Uterus (tissue), 4 donors: ENCODE results near the gene BRPF3. TPM values are rescaled to one million over a fixed set of nuclear protein-coding genes. Genes with fewer than 3 reads are reported as not detected.

Experiments used
- DNase-seq, 2 donors: peaks; one replicate each; pipeline ENCODE4 v3.0.0-alpha.2; 2019 to 2020
- H3K27ac ChIP-seq, 2 donors: fragments of 200-600 bp; sonication (generic); 1 replicate in 1 of 2; 2 replicates in 1 of 2; pipeline ENCODE4 v1.5.1; 2016 to 2018
- H3K27me3 ChIP-seq, 2 donors: fragments of 200-600 bp; sonication (generic); one replicate each; pipeline ENCODE4 v1.5.1; 2018 to 2019; ENCODE audit warnings: control low read depth in 1 of 2
- H3K36me3 ChIP-seq, 2 donors: fragments of 200-600 bp; sonication (generic); one replicate each; pipeline ENCODE4 v1.5.1; 2019; ENCODE audit warnings: control low read depth in 1 of 2
- H3K4me1 ChIP-seq, 2 donors: fragments of 200-600 bp; sonication (generic); one replicate each; pipeline ENCODE4 v1.5.1; 2018 to 2019; ENCODE audit warnings: control low read depth in 1 of 2
- H3K4me3 ChIP-seq, 2 donors: fragments of 200-600 bp; sonication (generic); 1 replicate in 1 of 2; 2 replicates in 1 of 2; pipeline ENCODE4 v1.5.1; 2018 to 2019; ENCODE audit warnings: mild to moderate bottlenecking in 1 of 2
- H3K9me3 ChIP-seq, 2 donors: fragments of 200-600 bp; sonication (generic); one replicate each; pipeline ENCODE4 v1.5.1; 2019; ENCODE audit warnings: control low read depth in 1 of 2
- POLR2A ChIP-seq, 2 donors: fragments of 450-650 bp; IDR thresholded peaks; one replicate each; pipeline ENCODE4 v1.6.1; 2016; ENCODE audit warnings: antibody characterized with exemption in 2 of 2, mild to moderate bottlenecking in 1 of 2, moderate library complexity in 1 of 2
- intact Hi-C: fragments of 100-400 bp; cut with DNase I; formaldehyde crosslinking; loops from one replicate; pipeline ENCODE4 v1.15.1; 2023; ENCODE audit warnings: low total_unique reads
- total RNA-seq, 4 donors: library from RNA; depleted of rRNA in 3 of 4; stranded (reverse); fragments of >200 nt in 3 of 4; gene quantifications; one replicate each; pipeline versions ENCODE4 v1.1.0 to v1.2.4, GENCODE V29; 2014 to 2023
- TF ChIP-seq, protein P1 (sequence below), 4 experiments: fragments of 200-600 bp in 2 of 4; fragments of 450-650 bp in 2 of 4; sonication (generic) in 2 of 4; IDR thresholded peaks; one replicate each; pipeline ENCODE4 v1.5.1; 2016 to 2019; ENCODE audit warnings: antibody characterized with exemption in 4 of 4, mild to moderate bottlenecking in 2 of 4, moderate library complexity in 1 of 4
- donor health status: DM: yes; HTN: yes; CAD: no.

Gene BRPF3
- total RNA-seq, 4 donors from 2014 or later = 8.5 to 44.5 (median 27.3) TPM

DNA sequence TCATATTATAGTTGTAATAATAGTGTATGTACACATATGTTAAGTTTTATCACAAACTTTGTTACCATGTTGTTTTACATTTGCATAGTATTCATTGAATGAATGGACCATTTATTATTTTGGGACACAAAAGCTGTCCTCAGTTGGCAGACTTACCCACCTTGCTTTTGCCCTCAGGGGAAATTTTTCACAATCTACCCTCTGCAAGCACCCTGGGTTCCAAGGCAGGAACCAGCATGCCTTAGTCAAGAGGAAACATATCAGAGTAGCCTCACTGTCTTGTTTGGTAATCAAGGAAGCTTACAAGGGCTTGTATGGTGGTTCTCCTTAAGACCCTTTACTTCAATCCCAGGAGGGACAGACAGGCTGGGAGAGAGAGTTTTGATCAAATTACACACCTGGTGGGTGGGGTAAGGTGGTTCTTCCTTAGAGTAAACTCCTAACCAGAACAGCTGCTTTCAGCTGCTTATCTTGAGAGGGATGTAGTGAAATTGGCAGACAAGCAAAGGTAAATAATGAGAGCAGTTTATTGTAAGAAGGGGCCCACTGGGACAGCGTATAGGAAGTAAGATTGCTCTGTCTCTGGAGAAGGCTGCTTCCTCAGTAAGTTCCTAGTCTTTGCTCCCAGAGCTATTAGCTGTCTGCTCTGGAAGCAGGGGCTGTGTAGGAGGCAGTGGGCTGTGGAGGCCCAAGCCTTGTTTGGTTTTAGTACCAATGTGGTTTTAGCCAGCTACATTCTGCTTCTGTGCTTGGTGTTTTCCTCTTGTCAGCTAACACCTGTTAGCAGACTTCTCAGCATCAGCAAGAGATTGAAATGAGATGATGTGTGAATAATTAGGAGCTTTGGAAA lies 31.1 kb downstream of the BRPF3 start:
- H3K4me1 ChIP-seq = no peaks in the 10 kb centered on the region
- DNase-seq = no peak
- intact Hi-C loops = no loop called here
- TF ChIP-seq, protein P1, sequence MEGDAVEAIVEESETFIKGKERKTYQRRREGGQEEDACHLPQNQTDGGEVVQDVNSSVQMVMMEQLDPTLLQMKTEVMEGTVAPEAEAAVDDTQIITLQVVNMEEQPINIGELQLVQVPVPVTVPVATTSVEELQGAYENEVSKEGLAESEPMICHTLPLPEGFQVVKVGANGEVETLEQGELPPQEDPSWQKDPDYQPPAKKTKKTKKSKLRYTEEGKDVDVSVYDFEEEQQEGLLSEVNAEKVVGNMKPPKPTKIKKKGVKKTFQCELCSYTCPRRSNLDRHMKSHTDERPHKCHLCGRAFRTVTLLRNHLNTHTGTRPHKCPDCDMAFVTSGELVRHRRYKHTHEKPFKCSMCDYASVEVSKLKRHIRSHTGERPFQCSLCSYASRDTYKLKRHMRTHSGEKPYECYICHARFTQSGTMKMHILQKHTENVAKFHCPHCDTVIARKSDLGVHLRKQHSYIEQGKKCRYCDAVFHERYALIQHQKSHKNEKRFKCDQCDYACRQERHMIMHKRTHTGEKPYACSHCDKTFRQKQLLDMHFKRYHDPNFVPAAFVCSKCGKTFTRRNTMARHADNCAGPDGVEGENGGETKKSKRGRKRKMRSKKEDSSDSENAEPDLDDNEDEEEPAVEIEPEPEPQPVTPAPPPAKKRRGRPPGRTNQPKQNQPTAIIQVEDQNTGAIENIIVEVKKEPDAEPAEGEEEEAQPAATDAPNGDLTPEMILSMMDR (IDR thresholded peaks at IDR 0.05) = no peak
- TF ChIP-seq POLR2A (IDR thresholded peaks at IDR 0.05) = no peak
- H3K36me3 ChIP-seq = no peaks in the 10 kb centered on the region
- H3K27me3 ChIP-seq = no peaks in the 10 kb centered on the region
- no peak overlapping the region for H3K27ac ChIP-seq
- H3K4me3 ChIP-seq = no peak overlapping the region
- H3K9me3 ChIP-seq = no peaks in the 10 kb centered on the region

DNA sequence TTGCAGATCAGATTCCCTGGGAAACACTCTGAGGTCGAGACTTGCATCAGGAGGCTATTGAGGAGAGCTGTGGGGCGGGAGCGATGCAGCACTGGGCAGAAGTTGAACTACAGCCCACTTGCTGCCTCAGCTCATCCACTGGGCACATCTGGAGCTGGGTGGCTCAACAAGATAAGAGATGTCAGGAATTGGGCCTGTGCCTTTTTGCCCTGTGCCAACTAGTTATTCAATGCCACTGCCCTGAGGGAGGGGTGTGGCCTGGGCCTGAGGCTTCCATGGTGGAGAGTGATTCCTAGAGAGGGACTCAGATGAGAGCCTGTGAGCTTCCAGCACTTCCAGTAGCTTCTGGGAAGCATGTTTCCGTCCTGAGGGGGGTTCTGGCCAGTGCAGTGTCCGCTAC lies 32.7 kb downstream of the BRPF3 start:
- intact Hi-C loops = no loop called here
- no peak for DNase-seq

DNA sequence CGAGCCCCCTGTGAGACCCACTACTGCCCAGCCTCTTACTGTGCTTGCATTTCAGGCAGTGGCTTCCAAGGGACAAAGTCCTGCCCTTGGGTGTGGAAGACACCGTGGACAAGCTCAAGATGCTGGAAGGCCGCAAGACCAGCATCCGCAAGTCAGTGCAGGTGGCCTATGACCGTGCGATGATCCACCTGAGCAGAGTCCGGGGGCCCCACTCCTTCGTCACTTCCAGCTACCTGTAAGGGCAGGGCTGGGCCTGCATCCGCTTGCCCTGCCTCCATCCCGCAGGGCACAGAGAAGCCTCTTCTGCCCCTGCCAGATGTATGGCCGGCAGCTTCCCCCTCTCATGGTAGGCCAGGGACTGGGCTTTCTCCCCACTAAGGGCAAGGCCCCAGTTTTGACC lies 33.8 kb downstream of the BRPF3 start:
- DNase-seq = no peak
- H3K36me3 ChIP-seq = no peaks in the 10 kb centered on the region
- no peak overlapping the region for H3K27ac ChIP-seq
- H3K27me3 ChIP-seq = no peaks in the 10 kb centered on the region
- no peaks in the 10 kb centered on the region for H3K4me1 ChIP-seq
- no peak for TF ChIP-seq POLR2A (IDR thresholded peaks at IDR 0.05)
- TF ChIP-seq, protein P1 (IDR thresholded peaks at IDR 0.05) = no peak
- no peaks in the 10 kb centered on the region for H3K9me3 ChIP-seq
- no peak overlapping the region for H3K4me3 ChIP-seq
- intact Hi-C loops = no loop called here

More for the DNA sequence above, 32.7 kb downstream of the BRPF3 start:
- no peak overlapping the region for H3K4me3 ChIP-seq
- H3K36me3 ChIP-seq = no peaks in the 10 kb centered on the region
- no peaks in the 10 kb centered on the region for H3K27me3 ChIP-seq
- no peaks in the 10 kb centered on the region for H3K4me1 ChIP-seq
- TF ChIP-seq, protein P1 (IDR thresholded peaks at IDR 0.05) = no peak
- TF ChIP-seq POLR2A (IDR thresholded peaks at IDR 0.05) = no peak
- no peak overlapping the region for H3K27ac ChIP-seq
- no peaks in the 10 kb centered on the region for H3K9me3 ChIP-seq

GRCh38 chr6:36232172-36232571 lies 35.6 kb downstream of the BRPF3 start:
- H3K27ac ChIP-seq = no peak overlapping the region
- no peaks in the 10 kb centered on the region for H3K36me3 ChIP-seq
- H3K27me3 ChIP-seq = no peaks in the 10 kb centered on the region
- no peaks in the 10 kb centered on the region for H3K9me3 ChIP-seq
- no peak overlapping the region for H3K4me3 ChIP-seq
- no peak for DNase-seq
- TF ChIP-seq, protein P1 (IDR thresholded peaks at IDR 0.05) = no peak
- no peak for TF ChIP-seq POLR2A (IDR thresholded peaks at IDR 0.05)
- no peaks in the 10 kb centered on the region for H3K4me1 ChIP-seq
- intact Hi-C loops = no loop called here

DNA sequence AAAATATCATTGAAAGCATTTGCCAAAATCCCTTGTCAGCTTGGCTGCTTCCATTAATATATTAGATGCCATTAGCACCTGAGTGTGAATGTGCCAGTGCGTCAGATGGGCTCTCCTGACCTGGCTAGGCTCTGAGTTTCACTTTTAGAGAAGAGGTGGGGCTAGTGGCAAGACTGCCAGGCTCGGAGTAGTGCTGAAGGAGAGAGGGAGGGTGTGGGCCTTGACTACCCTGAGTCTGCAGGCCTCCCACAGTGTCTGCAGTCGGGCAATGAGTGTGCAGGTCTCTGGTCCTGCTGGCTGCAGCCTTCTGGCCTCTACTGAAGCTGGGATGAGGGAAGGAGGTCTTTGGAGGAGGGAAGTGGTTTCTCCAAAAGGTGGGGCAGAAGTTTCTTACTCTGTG lies 38.8 kb downstream of the BRPF3 start:
- no peaks in the 10 kb centered on the region for H3K36me3 ChIP-seq
- no peak for DNase-seq

More for the DNA sequence above, 38.8 kb downstream of the BRPF3 start:
- Histone ChIP-seq H3K4me1 (no peaks in the 10 kb centered on the region), H3K4me3 (no peak overlapping the region), H3K27me3 (no peaks in the 10 kb centered on the region), H3K27ac (no peak overlapping the region), H3K9me3 (no peaks in the 10 kb centered on the region)
- intact Hi-C loops = no loop called here
- TF ChIP-seq, protein P1 (IDR thresholded peaks at IDR 0.05) = no peak
- no peak for TF ChIP-seq POLR2A (IDR thresholded peaks at IDR 0.05)
